RWPE2 (cell line): ENCODE data around the gene RIPOR2.

Experiments
- ATAC-seq: fragments of 200-7000 bp; cut with Tn5 transposase; 3 replicates; pipeline ENCODE4 v1.9.1; 2021; ENCODE audit warnings: low read depth
- DNase-seq: peaks from one replicate; pipeline ENCODE4 v3.0.0-alpha.2; 2020; ENCODE audit warnings: low spot score
- H3K27ac ChIP-seq: fragments of 450-650 bp; 2 replicates; pipeline ENCODE4 v1.5.1; 2017; ENCODE audit warnings: mild to moderate bottlenecking; ENCODE audit not compliant: poor library complexity, severe bottlenecking
- H3K27me3 ChIP-seq: fragments of 250-450 bp; sonication (Bioruptor Pico); 2 replicates; pipeline ENCODE4 v1.5.1; 2021; ENCODE audit warnings: mild to moderate bottlenecking, moderate library complexity; ENCODE audit not compliant: insufficient read depth, poor library complexity, severe bottlenecking
- H3K36me3 ChIP-seq: fragments of 250-450 bp; sonication (Bioruptor Pico); 2 replicates; pipeline ENCODE4 v1.5.1; 2020; ENCODE audit warnings: low read depth, mild to moderate bottlenecking, moderate library complexity
- H3K4me1 ChIP-seq: fragments of 250-450 bp; sonication (Bioruptor Pico); 2 replicates; pipeline ENCODE4 v1.5.1; 2021; ENCODE audit warnings: mild to moderate bottlenecking, moderate library complexity; ENCODE audit not compliant: insufficient read depth, poor library complexity, severe bottlenecking
- H3K4me3 ChIP-seq: fragments of 250-450 bp; sonication (Bioruptor Pico); 2 replicates; pipeline ENCODE4 v1.5.1; 2021; ENCODE audit warnings: mild to moderate bottlenecking, moderate library complexity; ENCODE audit not compliant: severe bottlenecking
- H3K9me3 ChIP-seq: fragments of 250-450 bp; sonication (Bioruptor Pico); 2 replicates; pipeline ENCODE4 v1.5.1; 2021; ENCODE audit warnings: mild to moderate bottlenecking, moderate library complexity; ENCODE audit not compliant: severe bottlenecking
- CTCF ChIP-seq: fragments of 450-650 bp; IDR thresholded peaks from one replicate; pipeline ENCODE4 v1.5.1; 2017; ENCODE audit warnings: mild to moderate bottlenecking, moderate library complexity; ENCODE audit not compliant: poor library complexity, severe bottlenecking

The RIPOR2 gene

GRCh38 chr6:24947636-24948035 lies 11.9 kb upstream of the RIPOR2 start:
- ATAC-seq: no peak
- H3K4me3 ChIP-seq: no peak overlapping the region
- H3K9me3 ChIP-seq: peaks cover 8% of the 10 kb centered on the region
- no peaks in the 10 kb centered on the region for H3K36me3 ChIP-seq
- no peaks in the 10 kb centered on the region for H3K4me1 ChIP-seq
- DNase-seq: no peak
- no peak overlapping the region for H3K27ac ChIP-seq
- TF ChIP-seq CTCF: no peak
- no peaks in the 10 kb centered on the region for H3K27me3 ChIP-seq

DNA sequence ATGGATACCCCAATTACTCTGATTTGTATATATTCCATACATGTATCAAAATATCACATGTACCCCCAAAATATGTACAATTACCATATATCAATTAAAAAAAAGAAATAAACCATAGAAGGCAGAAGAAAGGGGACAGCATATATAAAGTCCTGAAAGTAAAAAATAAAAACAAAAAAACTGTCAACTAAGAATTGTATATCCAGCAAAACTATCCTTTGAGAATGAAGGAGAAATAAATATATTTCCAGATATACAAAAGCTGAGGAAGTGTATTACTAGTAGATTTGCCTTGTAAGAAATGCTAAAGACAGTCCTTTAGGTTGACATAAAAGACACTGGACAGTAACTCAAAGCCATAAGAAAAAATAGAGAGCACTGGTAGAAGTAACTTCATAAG lies 9.3 kb upstream of the RIPOR2 start:
- H3K27ac ChIP-seq: no peak overlapping the region
- peaks cover 8% of the 10 kb centered on the region for H3K9me3 ChIP-seq
- no peaks in the 10 kb centered on the region for H3K4me1 ChIP-seq

GRCh38 chr6:24943774-24944173 lies 8.0 kb upstream of the RIPOR2 start:
- no peak overlapping the region for H3K4me3 ChIP-seq
- no peaks in the 10 kb centered on the region for H3K36me3 ChIP-seq
- peaks cover 8% of the 10 kb centered on the region for H3K9me3 ChIP-seq
- no peaks in the 10 kb centered on the region for H3K27me3 ChIP-seq
- ATAC-seq: no peak
- DNase-seq: no peak
- no peak overlapping the region for H3K27ac ChIP-seq
- H3K4me1 ChIP-seq: no peaks in the 10 kb centered on the region
- TF ChIP-seq CTCF: no peak

More for the DNA sequence above, 9.3 kb upstream of the RIPOR2 start:
- H3K36me3 ChIP-seq: no peaks in the 10 kb centered on the region
- no peaks in the 10 kb centered on the region for H3K27me3 ChIP-seq
- ATAC-seq: no peak
- no peak for DNase-seq
- no peak overlapping the region for H3K4me3 ChIP-seq
- no peak for TF ChIP-seq CTCF

DNA sequence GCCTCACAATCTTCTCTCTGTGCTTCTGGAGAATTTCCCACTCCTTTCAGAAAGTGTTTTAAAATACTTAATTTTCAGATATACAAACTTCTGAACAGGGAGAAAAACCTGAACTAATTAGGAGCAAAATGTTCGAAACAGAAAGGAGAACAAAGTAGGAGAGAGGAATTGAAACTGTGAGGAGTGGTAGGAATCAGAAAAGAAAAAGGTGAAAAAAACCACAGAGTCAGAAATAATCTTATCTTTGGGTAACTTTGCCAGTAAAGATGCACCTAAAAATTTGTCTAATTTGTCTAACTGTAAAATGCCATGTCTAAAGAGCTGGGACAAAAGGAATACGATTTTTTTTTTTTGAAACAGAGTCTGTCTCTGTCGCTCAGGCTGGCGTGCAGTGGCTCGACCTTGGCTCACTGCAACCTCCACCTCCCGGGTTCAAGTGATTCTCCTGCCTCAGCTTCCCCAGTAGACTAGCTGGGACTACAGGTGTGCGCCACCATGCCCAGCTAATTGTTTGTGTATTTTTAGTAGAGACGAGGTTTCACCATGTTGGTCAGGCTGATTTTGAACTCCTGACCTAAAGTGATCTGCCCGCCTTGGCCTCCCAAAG lies 4.7 kb upstream of the RIPOR2 start:
- Histone ChIP-seq H3K4me1 (no peaks in the 10 kb centered on the region), H3K36me3 (no peaks in the 10 kb centered on the region), H3K9me3 (peaks cover 7% of the 10 kb centered on the region), H3K27me3 (no peaks in the 10 kb centered on the region), H3K27ac (no peak overlapping the region), H3K4me3 (no peak overlapping the region)
- TF ChIP-seq CTCF: no peak
- ATAC-seq (no peak), DNase-seq (no peak)

DNA sequence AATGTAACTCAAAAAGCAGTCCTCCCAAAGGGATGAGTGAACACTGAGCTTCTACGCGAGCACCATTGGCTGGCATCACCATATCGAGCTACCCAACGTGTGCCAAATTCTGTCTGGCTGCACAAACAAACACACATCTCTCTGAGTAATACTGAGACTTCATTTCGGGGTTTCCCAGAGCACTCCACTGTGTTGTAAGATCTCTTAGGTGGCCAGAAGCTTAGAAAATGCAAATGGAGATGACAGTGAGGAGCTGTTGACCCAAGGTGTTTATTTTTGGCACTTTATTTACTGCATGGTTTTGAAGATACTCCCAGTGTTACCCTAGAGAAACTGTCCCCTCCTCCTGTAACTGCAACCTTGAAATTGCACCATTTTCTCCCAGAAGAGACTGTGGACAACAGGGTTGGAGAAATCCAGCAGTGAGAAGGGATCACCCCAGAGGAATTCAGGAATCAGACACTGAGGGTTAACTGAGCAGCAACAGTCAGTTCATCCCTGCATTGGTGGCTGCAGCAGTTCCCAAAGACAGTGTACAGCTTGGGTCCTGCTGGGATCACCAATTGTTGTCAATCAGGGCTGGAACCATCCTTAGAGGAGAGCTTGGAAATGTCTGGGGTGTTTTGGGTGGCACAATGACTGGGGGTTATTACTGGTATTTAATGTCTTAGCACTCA lies 1.0 kb upstream of the RIPOR2 start:
- H3K27me3 ChIP-seq: no peaks in the 10 kb centered on the region
- H3K36me3 ChIP-seq: no peaks in the 10 kb centered on the region
- no peak for DNase-seq
- H3K4me1 ChIP-seq: peaks cover 4% of the 10 kb centered on the region
- TF ChIP-seq CTCF: no peak
- no peak overlapping the region for H3K27ac ChIP-seq
- H3K4me3 ChIP-seq: no peak overlapping the region
- no peaks in the 10 kb centered on the region for H3K9me3 ChIP-seq
- ATAC-seq: no peak
